Measurements from ENCODE around the gene MDP1.
A peak's percentile ranks its signal among the peaks of the same experiment; 100 is the strongest.
"Not testable (repeated sequence)": the region's sequence is repeated elsewhere in the genome, so short reads cannot be mapped to it uniquely, and the experiment has no call there.

MDP1 gene

DNA sequence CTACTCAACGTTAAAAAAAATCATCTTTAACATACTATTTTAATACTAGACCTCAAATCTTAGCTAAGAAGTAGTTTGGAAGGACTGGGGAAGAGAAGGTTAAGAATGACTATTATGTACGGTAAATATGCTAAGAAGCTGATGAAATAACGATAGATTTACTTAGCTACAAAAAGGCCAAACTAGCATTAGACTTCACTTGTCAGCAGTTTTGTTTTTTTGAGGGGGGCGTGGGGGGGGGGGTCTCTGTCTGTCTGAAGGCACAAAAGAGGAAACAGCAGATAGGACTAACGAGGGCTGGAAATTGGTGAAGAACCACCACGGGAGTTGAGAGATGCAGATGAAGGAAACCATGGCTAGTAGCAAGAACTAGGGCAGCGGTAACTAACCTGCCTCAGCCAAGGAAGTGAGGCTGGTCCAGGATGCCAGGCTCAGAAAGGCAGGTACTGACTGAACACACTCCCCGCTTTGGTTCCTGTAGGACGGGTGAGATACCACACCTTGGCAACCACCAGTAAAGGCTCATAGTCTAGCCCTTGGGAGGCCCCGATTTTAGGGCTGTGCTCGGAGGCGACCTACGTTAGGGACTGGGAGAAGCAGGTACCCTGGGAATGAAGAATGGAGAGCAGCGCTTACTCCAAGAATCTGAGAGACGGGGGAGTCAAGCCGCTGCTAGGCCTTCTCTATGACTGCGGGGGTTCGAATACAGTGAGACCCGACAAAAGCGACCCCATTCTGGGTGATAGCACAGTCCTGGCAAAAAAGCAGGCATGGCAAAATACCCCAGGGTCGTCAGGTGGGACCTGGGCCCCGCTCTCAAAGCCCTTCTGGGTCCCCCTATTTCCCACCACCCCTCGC is 15.6 kb upstream of the MDP1 start:
- DNase-seq (ENCODE audit: low read depth) = no peak

DNA sequence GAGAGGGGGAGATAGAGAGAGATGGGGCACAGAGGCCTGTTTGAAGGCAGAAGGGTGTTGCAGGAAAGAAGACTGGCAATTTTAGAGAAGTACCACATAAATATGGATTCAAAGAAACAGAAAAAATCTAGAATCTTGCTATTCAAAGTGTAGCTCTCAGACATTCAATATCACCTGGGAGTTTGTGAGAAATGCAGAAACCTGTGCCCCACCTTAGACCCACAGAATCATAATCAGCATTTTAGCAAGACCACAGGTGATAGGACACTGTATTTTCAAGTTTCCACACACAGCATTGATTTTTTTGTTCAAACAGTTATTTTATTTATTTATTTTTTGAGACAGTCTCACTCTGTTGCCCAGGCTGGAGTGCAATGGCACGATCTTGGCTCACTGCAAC is 13.0 kb upstream of the MDP1 start:
- no peak for DNase-seq (ENCODE audit: low read depth)

DNA sequence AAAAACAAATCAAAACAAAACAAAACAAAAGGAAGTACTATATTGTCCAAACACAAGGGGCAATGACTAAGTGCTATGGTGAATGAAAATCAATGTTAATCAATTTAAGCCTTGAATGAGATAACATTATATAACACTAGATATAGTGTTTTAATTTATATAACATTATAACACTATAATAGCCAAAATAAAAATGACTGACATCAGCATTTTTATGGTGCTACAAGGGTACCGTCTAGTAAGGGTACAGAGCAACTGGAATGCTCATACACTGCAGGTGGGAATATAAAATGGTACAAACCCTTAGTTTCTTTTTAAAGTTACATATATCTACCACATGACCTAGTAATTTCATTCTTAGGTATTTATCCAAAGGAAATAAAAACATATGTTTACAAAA is 10.6 kb upstream of the MDP1 start:
- DNase-seq (ENCODE audit: low read depth) = no peak

DNA sequence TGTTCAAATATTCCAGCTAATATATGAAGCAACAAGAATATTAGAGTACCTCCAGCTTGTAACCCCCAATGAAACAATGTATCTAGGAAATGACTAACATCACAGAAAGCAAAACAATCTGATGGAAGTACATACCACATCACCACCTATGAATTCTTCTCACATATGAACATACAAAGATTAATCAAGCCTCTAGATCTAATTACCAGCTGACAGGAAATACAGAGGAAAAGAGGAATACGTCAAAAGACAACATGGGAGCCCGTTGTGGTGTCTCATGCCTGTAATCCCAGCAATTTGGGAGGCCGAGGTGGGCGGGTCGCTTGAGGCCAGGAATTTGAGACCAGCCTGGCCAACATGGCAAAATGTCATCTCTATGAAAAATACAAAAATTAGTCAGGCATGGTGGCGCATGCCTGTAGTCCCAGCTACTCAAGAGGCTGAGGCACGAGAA is 8.8 kb upstream of the MDP1 start:
- DNase-seq (ENCODE audit: low read depth) = no peak

DNA sequence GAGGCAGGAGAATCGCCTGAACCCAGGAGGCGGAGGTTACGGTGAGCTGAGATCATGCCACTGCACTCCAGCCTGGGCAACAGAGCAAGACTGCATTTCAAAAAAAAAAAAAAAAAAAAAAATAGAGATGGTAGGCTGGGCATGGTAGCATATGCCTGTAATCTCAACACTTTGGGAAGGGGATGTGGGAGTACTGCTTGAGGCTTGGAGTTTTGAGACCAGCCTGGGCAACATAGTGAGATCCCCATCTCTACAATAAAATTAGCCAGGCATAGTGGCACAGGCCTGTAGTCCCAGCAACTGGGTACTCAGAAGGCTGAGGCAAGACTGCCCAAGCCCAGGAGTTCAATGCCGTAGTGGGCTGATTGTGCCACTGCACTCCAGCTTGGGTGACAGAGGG is 7.1 kb upstream of the MDP1 start:
- not testable (repeated sequence) for DNase-seq (ENCODE audit: low read depth)

DNA sequence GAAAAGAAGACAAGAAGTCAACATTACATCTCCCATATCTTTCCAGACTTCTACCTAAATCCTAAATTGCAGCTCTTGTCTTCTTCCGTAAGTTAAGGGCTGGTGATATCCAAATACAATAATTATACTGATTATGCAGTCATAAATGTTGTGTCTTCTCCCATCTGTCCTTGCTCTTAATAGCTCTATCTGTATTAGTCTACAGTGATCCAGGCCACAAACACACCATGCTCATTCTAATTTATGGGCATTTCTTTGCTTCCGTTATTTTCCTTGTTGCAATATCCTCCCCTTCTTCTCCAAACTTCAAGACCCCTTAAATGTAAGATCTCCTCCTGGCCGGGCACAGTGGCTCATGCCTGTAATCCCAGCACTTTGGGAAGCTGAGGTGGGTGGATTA is 3.7 kb upstream of the MDP1 start:
- DNase-seq (ENCODE audit: low read depth) = no peak

DNA sequence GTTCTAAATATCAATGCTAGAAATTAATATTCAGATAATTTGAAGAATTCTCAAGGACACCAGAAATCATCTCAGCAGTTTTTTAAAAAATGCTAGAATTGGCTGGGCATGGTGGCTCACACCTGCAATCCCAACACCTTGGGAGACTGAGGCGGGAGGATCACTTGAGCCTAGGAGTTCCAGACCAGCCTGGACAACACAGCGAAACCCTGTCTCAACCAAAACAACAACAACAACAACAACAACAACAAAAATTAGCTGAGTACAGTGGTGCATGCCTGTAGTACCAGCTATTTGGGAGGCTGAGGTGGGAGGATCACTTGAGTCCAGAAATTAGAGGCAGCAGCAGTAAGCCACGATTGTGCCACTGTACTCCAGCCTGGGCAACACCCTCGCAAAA is 3.2 kb upstream of the MDP1 start:
- no peak for DNase-seq (ENCODE audit: low read depth)

DNA sequence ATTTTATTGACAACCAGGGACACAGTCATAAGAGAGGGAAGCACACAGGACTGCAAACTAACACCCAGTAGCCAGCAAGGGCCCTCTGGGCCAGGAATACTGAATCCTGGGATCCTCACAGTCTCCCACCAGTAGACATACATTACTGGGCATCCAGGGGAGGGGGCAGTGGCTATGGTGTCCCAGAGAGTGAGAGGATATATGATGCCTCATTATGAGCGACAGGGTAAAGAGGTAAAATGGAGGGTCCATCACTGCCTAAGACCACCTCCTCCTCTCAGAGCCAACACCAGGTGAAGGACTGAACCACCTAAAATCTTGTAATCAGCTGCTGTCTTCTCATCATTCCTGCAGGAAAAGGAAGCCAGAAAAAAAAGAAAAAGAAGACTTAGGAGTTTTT is 1.0 kb upstream of the MDP1 start:
- not testable (repeated sequence) for DNase-seq (ENCODE audit: low read depth)

DNA sequence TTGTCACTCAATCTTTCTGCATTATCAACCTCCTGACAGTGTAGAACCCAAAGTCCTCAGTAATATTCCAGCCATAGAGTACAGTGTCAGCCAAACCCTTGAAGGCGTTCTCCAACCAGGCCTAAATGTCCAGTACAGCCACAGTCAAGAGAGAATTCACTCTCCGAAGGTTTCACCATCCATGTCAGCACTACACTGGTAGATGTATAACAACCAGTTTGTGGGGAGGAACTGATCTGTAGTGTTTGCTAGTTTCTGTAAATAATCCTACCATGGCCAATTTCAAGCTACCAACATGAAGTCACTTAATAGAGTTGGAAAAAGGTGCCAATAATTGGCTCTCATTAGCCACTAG is 456 bp upstream of the MDP1 start:
- DNase-seq (ENCODE audit: low read depth) = no peak

DNA sequence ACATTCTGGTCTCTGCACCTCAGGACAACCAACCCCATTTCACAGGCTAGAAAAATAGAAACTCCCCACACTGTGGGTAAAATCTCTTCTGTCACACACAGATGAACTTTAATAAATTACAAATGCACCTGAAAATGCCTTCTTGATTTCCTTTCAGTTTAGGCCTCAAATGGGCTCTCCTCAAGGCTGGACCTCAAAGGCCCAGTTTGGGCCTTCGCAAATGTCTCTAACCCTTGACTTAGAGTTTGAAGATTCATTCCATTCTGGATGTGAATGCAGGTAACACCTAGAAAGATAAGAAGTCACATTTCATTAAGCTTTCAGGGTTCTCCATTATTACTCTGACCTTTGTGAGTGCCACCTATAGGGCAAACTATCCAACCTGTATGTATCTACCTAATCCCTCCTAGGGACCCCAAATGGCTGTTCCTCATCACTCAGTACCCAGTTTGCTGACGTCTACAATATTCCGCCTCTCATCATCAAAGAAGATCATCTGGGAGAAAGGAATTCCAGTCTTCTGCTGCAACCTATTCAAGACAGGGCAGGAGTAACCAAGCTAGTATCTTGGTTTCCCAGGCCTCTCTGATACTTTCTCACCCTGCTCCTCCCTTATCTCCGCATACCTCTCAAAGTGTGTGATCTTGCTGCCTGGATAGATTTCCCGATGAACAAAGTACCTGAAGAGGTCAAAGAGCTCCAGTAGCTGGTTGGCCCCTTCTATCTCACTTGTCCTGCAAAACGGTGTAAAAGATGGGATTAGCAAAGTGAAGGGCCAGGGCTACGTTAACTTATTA is 1.8 kb downstream of the MDP1 start:
- no peak for DNase-seq (ENCODE audit: low read depth)

DNA sequence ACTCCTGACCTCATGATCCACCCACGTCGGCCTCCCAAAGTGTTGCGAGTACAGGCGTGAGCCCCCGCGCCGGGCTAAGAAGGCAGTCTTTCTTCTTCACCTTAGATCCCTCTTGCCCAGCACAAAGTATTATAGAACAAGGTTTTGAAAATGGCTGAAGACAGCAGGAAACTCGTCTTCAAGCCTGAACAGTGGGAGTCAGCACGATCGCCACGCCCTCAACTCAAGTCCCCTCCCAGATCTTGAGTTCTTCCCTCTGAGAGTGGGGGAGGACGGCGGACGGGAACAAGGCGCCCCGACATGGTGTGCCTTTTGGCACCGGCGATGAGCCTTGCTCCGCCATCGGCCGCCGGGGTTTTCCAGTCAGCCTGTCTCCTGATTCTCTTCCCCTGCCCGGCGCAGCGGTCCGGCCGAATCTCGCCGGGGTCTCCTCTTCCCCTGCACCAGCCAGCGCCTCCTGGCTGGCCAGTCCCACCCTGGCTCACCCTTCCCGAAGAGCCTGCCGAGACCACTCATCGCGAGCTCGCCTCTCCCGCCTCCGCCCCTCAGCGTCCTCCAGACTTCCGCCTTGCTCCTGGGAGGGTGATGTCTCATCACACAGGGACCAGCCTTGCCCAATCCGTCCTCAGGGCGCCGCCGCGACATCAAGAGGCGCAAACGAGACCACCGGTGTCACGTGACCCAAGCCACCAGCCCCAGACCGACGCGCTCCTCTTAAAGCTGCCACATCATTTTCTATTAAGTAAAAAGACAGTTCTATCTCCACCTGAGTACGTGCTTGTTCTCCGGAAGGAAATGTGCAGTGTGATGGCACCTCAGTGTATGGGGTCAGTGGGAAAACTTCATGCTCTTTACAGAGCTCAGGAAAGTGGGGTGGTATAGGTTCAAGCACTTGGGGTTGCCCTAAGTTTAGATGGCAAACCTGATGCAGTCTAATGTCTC is 2.7 kb downstream of the MDP1 start, which contains the start of gene CHMP4A:
Gene CHMP4A (minus strand): TSS at position 565 of the 942 bp plus-strand sequence. CDS start 49 bp downstream, at position 516.
- DNase-seq (ENCODE audit: low read depth) = peak; percentile 97

DNA sequence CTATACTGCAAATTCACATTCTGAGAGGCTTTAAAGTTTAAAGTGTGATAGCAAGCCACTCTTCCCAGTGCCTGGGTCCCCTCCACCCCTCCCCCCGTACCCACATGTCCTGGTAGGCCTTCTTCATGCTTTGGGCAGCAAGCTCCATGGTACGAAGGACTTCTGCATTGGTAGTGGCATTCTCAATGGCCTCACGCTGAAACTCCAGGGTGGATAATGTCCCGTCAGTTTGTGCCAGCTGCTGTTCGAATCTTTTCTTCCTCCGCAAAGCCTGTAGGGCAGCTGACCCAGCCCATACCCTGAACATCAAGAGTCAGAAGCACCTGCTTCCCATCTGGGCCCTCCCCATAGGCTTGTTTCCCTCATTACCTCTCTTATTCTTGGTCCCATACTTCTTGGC is 4.6 kb downstream of the MDP1 start:
- DNase-seq (ENCODE audit: low read depth) = no peak

DNA sequence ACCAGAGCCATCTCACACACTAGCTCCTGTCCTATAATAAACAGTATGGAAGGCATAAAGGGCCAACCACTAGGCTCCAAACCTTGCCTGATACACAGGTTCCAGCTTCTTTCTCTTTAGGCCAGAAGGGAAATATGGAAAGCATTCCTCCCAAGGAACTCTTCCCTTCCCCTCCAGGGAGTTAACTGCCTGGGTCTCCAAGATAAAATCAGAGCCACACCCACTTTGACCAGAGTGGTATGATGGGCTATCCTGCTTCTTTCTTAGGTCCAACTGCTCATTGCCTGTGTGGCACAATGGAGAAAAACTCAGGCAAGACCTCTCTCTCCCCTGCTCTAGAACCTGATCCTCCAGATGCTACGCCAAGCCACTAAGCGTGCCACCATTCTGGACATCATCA is 8.2 kb downstream of the MDP1 start:
- DNase-seq (ENCODE audit: low read depth) = no peak

DNA sequence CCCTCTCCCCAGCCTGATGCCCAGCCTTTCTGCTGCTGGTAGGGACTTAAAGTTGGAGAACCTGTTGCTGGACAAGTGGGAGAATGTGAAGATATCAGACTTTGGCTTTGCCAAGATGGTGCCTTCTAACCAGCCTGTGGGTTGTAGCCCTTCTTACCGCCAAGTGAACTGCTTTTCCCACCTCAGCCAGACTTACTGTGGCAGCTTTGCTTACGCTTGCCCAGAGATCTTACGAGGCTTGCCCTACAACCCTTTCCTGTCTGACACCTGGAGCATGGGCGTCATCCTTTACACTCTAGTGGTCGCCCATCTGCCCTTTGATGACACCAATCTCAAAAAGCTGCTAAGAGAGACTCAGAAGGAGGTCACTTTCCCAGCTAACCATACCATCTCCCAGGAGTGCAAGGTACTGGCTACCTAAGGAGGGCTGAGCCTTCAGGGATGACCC is 8.7 kb downstream of the MDP1 start:
- no peak for DNase-seq (ENCODE audit: low read depth)

DNA sequence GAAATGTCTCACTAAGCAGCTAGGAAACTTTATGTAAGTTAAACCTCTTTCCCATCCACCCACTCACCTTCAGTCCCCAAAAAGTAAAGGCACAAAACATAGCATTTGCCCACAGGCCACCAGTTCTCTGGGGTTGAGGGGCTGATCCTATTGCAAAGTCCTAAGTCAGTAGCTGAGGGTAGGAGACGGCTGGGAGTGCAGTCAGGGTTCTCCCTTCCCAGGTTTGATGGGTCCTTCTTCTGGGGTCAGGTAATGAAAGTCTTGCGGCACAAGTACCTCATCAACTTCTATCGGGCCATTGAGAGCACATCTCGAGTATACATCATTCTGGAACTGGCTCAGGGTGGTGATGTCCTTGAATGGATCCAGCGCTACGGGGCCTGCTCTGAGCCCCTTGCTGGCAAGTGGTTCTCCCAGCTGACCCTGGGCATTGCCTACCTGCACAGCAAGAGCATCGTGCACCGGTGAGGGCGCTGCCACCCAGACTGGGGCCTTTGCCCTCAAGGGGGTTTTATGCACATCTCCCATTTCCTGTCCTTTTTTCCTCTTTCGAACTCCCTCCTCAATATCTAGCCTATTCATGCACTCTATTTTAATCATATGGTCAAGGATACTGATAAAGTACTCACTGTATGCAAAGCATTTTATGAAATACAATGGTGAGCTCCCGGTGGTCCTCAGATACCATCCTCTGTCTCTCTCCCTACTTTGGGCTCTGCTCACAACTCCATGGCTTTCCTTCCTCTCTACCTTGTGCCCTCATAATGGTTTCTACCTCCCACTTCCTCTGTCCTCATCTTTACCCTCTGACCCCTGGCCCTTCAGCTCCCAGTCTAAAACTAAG is 9.4 kb downstream of the MDP1 start:
- no peak for DNase-seq (ENCODE audit: low read depth)

DNA sequence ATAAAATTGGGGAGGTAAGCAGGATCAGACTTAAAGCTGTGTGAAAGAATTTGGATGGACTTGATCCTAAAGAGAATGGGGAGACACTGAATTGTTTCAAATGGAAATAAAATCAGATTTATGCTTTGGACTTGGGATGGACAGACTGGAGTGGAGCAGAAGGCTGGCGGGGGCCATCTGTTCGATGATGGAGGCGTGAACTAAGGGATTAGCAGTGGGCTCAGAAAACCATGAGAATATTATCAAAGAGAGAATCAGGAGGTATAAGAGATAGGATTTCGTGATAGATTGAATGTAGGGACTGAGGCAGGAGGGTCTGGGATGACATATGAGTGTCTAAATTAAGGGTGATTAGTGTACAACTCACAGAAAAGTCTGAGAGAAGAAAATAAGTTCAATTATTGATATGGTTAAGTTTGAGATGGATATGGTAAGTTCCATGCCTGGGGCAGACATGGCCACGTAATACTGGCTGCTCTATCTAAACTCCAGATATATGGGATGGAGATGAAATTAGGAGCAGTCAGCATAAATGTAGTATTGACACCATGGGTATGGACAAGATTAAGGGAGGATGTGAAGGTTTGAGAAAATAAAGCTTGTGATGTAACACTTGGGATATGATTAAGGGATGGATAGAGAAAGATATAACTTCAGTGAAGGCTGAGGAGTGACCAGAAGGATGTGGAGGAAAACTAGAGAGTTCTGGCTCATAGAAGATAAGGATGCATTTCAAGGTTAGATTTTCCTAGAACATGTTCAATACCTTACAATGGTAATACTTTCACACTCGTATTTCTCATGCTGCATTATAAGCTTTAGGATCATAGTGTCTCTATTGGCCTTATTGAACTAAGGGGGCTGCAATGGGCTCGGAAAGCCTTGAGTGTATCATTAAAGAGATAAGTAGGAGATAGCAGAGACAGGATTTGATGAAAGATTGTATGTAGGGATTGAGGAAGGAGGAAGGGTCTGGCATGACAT is 11.4 kb downstream of the MDP1 start:
- no peak for DNase-seq (ENCODE audit: low read depth)

DNA sequence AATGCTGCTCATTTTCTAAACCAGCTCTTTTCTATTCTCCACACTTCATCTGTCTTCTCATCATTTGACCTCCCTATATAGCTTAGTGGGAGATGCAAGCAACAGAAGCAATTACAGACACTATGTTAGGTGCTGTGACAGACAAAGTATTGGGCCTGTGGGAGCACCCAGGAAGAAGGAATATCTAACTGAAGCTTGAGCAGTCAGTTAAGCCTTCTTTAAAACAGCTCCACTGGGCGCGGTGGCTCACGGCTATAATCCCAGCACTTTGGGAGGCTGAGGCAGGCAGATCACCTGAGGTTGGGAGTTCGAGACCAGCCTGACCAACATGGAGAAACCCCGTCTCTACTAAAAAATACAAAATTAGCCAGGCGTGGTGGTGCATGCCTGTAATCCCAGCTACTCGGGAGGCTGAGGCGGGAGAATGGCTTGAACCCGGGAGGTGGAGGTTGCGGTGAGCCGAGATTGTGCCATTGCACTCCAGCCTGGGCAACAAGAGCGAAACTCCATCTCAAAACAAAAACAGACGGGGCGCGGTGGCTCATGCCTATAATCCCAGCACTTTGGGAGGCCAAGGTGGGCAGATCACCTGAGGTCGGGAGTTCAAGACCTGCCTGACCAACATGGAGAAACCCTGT is 12.5 kb downstream of the MDP1 start:
- DNase-seq (ENCODE audit: low read depth) = not testable (repeated sequence)

DNA sequence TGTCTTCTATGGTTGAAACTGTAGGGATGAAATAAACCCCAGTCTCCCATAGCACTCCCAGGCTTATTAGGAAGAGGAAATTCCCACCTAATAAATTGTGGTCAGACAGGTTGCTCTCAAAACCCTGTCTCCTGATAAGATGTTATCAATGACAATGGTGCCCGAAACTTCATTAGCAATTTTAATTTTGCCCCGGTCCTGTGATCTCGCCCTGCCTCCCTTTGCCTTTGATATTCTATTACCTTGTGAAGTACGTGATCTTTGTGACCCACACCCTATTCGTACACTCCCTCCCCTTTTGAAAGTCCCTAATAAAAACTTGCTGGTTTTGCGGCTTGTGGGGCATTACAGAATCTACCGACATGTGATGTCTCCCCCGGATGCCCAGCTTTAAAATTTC is 13.3 kb downstream of the MDP1 start:
- not testable (repeated sequence) for DNase-seq (ENCODE audit: low read depth)

DNA sequence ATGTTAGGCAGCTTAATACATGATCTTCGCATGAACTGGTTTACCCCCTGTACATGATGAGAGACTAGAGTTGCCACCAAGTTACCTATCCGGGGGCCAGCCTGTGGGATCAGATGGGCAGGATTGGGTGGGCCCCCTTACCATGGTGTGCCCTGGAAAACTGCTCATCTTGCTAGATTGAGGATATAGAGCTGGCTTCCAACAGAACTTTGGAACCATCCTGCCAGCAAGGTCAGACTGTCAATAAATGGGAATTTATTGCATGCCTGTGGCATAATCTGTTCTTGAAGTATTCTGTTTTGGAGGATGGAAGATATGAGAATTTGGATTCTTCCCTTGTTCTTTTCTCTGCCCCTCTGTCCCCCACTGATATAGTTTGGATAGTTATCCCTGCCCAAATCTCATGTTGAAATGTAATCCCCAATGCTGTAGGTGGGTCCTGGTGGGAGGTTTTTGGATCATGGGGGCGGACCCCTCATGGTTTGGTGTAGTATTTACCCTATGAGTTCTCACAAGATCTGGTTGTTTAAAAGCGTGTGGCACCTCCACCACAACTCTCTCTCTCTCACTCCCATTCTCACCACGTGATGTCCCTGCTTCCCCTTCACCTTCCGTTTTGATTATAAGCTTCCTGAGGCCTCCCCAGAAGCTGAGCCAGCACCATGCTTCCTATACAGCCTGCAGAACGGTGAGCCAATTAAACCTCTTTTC is 16.9 kb downstream of the MDP1 start:
- no peak for DNase-seq (ENCODE audit: low read depth)
